ENCODE data around the gene PARD3.
A peak's percentile ranks its signal among the peaks of the same experiment; 100 is the strongest.

Gene PARD3

GRCh38 chr10:34644224-34644623 is 170.9 kb downstream of the PARD3 start:
- DNase-seq: no peak

GRCh38 chr10:34643620-34644019 is 171.5 kb downstream of the PARD3 start:
- DNase-seq: no peak

GRCh38 chr10:34641913-34642558 is 173.1 kb downstream of the PARD3 start:
- DNase-seq: no peak

- DNase-seq: no peak
Measured at GRCh38 chr10:34641147-34641912, 173.8 kb downstream of the PARD3 start.

GRCh38 chr10:34638406-34639054 is 176.6 kb downstream of the PARD3 start:
- DNase-seq: peak; percentile 61

- DNase-seq: peak; percentile 27
Measured at GRCh38 chr10:34637418-34637911, 177.6 kb downstream of the PARD3 start.

GRCh38 chr10:34635111-34635510 is 180.0 kb downstream of the PARD3 start:
- no peak for DNase-seq

- DNase-seq: no peak
Measured at GRCh38 chr10:34633374-34633773, 181.7 kb downstream of the PARD3 start.

GRCh38 chr10:34629084-34629483 is 186.0 kb downstream of the PARD3 start:
- no peak for DNase-seq

GRCh38 chr10:34628174-34628796 is 186.8 kb downstream of the PARD3 start:
- DNase-seq: no peak

- DNase-seq: no peak
Measured at GRCh38 chr10:34627741-34628140, 187.4 kb downstream of the PARD3 start.

GRCh38 chr10:34627331-34627730 is 187.8 kb downstream of the PARD3 start:
- DNase-seq: no peak

GRCh38 chr10:34626158-34626880 is 188.8 kb downstream of the PARD3 start:
- DNase-seq: no peak

- DNase-seq: no peak
Measured at GRCh38 chr10:34624323-34625153, 190.6 kb downstream of the PARD3 start.

- DNase-seq: no peak
Measured at GRCh38 chr10:34622945-34623344, 192.2 kb downstream of the PARD3 start.

- no peak for DNase-seq
Measured at GRCh38 chr10:34618611-34619010, 196.5 kb downstream of the PARD3 start.

- DNase-seq: no peak
Measured at GRCh38 chr10:34615770-34616169, 199.3 kb downstream of the PARD3 start.

- DNase-seq: no peak
Measured at GRCh38 chr10:34613491-34613890, 201.6 kb downstream of the PARD3 start.

GRCh38 chr10:34612938-34613337 is 202.2 kb downstream of the PARD3 start:
- no peak for DNase-seq

GRCh38 chr10:34612446-34612845 is 202.7 kb downstream of the PARD3 start:
- no peak for DNase-seq

- DNase-seq: no peak
Measured at GRCh38 chr10:34609287-34609940, 205.7 kb downstream of the PARD3 start.

All from NCI-H2227 treated with DMSO at 0.1 percent for 48 hours (cell line).